ENCODE data around the gene ZDHHC1.

Gene ZDHHC1

DNA sequence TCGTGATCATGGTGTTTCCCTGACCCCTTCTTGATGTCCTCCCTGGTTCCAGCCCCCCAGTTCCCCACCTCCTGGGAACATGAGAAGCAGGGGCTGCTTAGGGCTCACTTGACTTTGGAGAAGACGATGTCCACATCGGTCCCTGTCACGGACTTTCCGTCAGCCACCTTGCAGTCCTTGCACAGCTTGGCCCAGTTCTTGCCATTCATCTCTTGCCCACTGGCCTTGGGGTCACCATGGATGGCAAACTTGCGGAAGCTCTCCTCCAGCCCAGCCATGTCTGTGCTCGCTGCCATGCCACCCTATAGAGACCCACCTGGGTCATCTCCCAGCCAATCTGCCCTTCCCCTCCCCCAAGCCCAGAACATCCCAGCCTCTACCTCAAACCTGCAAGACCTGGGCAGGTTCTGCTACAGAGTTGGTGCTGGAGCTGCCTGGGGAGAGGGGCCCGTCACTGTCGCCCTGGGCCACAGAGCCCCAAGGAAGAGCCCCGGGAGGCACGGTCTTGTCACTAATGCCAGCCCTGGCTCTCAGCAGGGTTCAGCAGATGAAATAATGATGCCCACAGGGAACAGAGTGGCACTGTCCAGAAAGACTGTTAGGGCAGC lies 25.4 kb downstream of the ZDHHC1 start:
- no peak for DNase-seq (ENCODE audit: extremely low read depth, low read depth)
- TF ChIP-seq, protein P1, sequence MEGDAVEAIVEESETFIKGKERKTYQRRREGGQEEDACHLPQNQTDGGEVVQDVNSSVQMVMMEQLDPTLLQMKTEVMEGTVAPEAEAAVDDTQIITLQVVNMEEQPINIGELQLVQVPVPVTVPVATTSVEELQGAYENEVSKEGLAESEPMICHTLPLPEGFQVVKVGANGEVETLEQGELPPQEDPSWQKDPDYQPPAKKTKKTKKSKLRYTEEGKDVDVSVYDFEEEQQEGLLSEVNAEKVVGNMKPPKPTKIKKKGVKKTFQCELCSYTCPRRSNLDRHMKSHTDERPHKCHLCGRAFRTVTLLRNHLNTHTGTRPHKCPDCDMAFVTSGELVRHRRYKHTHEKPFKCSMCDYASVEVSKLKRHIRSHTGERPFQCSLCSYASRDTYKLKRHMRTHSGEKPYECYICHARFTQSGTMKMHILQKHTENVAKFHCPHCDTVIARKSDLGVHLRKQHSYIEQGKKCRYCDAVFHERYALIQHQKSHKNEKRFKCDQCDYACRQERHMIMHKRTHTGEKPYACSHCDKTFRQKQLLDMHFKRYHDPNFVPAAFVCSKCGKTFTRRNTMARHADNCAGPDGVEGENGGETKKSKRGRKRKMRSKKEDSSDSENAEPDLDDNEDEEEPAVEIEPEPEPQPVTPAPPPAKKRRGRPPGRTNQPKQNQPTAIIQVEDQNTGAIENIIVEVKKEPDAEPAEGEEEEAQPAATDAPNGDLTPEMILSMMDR (IDR thresholded peaks at IDR 0.05; ENCODE audit: low read depth, low read length, missing control alignments) = no peak
- H3K4me3 ChIP-seq (replicated peaks; ENCODE audit: low read depth, low read length) = no peak overlapping the region

DNA sequence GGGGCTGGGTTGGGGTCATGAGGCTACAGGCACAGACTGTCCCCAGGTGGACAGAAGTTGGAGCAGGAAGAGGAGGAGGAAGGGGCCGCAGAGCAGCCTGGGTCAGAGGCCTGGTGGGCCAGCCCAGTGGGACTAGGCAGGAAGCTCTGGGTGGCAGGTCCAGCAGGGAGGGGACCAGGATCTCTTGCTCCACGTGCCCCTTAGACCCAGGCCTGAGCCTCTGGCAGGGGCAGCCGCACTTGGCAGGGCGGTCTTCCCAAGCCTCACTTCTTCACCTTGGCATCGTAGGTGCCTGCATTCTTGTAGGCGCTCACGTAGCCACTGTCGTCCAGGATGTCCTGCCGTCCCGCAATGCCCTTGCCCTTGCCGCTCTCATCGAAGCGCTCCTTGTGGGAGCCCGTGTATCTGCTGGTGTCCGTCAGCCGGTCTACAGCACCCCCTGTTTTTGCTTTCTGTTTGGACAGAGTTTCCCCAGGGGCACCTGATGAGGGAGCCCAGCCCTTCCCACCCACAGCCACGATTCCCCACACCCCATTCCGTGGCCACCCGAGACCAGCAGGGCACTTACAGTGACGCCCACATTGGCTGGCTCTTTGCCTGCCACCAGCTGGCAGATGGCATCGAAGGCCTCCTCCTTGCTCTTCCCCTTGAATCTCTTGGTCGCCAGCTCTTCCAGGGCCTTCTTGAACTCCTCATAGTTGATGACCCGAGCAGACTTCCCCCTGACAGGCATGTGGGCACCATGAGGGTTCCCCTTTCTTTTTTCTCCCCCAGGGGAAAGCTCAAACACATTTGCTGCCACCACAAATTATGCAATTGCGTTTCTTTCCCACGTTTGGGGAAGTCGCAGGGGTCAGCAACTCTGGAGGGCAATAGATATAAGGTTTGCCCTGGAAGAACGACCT lies 26.1 kb downstream of the ZDHHC1 start:
- no peak overlapping the region for H3K4me3 ChIP-seq (replicated peaks; ENCODE audit: low read depth, low read length)
- TF ChIP-seq, protein P1 (IDR thresholded peaks at IDR 0.05; ENCODE audit: low read depth, low read length, missing control alignments) = no peak
- no peak for DNase-seq (ENCODE audit: extremely low read depth, low read depth)

DNA sequence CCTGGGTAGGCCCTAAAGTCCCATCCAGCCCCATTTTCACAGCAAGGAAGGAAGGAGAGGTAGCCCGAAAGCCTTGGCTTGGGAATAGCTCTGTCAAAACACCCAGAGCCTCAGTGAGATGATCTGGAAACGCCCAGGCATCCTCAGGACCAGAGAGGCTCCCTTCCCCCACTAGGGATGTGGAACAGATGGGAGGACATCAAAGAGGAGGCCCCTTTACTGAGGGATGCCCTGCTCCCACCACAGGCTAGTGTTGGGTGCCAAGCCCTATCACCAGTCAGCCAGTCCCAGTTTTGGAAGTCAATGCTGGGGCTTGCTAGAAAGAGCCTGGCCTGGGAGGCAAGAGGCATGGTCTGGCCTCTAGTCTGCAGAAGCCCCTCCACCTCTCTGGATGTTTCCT lies 27.7 kb downstream of the ZDHHC1 start:
- DNase-seq (ENCODE audit: extremely low read depth, low read depth) = no peak
- TF ChIP-seq, protein P1 (IDR thresholded peaks at IDR 0.05; ENCODE audit: low read depth, low read length, missing control alignments) = no peak
- H3K4me3 ChIP-seq (replicated peaks; ENCODE audit: low read depth, low read length) = no peak overlapping the region

DNA sequence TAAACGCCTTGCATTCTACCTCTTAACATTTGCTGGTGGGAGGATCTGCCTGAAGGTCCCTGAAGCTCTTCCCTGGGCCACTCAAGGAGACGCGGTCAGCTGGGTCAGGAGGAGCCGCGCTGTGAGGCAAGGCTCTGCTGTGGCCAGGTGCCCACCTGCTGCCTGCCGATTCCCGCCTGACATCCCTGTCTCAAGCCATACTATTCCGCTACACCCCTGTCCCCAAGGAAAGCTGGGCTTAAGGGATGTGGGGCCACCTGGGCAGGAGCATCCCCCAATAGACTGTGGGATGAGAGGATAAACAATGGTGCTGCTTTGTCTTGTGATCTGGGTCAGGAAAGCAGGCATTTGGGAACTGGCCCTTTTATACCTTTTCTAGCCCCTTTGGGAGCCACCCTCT lies 28.1 kb downstream of the ZDHHC1 start:
- DNase-seq (ENCODE audit: extremely low read depth, low read depth) = no peak
- TF ChIP-seq, protein P1 (IDR thresholded peaks at IDR 0.05; ENCODE audit: low read depth, low read length, missing control alignments) = no peak
- H3K4me3 ChIP-seq (replicated peaks; ENCODE audit: low read depth, low read length) = no peak overlapping the region

DNA sequence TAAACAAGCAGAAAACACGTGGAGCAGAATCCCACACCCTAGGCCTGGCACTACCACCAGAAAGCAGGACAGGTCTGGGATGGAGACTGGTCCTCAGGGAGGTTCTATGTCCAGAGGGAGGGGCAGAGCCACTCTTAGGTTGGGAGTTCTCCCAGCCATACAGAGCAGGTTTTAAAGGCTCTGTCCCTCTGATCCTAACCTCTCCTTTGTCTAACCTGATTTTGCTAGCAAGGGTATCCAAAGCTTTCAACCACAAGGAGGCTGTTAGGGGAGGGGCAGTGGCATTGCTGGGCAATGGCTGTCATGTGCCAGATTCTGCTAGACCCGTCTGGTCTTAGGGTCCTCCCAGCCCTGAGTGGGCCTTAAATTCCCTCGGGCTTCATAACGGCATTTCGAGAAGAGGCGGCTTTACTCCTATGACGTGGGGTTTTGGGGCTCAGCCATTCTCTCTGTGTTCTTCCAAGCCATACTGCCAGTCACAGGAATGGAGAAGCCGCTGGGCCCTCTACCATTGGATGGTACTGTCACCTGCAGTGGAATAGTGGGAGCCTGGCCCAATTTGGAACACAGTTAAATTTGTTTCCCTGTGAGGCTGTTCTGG lies 28.7 kb downstream of the ZDHHC1 start:
- TF ChIP-seq, protein P1 (IDR thresholded peaks at IDR 0.05; ENCODE audit: low read depth, low read length, missing control alignments) = no peak
- DNase-seq (ENCODE audit: extremely low read depth, low read depth) = no peak

DNA sequence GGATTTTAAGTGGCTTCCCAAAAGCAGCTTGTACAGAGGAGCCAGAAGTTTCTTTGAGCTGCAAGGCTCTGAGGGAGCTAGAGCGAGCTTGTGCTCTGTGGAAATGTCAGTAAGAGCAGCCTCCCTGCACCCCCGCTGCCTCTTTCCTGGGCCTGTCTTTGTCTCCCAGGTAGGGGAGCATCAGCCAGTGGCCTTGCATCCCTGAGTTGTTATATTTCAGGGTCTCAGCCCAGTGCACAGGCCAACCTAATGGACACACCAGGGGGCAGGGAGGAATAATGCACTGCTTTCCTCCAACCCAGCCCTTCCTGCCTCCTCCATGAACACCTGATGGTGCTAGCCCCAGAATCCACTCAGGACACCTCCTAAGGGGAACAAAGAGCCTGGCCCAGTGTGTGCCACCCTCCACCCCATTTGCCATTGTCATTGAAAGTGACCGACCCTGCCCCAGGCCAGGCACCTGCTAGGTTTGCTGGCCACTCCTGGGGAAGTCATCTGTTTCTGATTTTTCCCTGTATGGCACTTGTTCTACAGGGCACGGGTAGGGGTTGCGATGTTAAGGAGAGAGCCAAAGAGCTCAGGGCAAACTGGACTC lies 29.3 kb downstream of the ZDHHC1 start:
- TF ChIP-seq, protein P1 (IDR thresholded peaks at IDR 0.05; ENCODE audit: low read depth, low read length, missing control alignments) = no peak
- H3K4me3 ChIP-seq (replicated peaks; ENCODE audit: low read depth, low read length) = no peak overlapping the region
- no peak for DNase-seq (ENCODE audit: extremely low read depth, low read depth)

More for the DNA sequence above, 28.7 kb downstream of the ZDHHC1 start:
- no peak overlapping the region for H3K4me3 ChIP-seq (replicated peaks; ENCODE audit: low read depth, low read length)

Measured in HFF-Myc (cell line).